ENCODE results near the gene SPPL3.

SPPL3 gene

DNA sequence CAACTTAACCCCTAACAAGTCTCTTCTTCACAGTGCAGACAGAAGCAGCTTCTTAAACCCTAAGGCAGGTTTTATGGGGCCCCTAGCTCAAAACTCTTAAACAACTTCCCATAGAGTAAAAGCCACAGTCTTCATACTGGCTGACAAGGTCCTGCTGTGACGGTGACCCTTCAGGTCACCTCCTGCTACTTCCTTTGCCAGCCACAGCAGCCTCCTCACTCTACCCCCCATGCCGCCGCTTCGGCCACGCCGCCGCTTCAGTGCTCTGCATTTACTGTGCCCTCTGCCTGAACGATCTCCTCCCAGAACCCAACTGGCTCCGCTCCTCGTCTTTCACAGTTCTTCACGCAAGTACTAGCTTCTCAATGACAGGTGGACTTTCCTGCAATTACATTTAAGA, 133.1 kb downstream of the SPPL3 start:
- no peak for DNase-seq

DNA sequence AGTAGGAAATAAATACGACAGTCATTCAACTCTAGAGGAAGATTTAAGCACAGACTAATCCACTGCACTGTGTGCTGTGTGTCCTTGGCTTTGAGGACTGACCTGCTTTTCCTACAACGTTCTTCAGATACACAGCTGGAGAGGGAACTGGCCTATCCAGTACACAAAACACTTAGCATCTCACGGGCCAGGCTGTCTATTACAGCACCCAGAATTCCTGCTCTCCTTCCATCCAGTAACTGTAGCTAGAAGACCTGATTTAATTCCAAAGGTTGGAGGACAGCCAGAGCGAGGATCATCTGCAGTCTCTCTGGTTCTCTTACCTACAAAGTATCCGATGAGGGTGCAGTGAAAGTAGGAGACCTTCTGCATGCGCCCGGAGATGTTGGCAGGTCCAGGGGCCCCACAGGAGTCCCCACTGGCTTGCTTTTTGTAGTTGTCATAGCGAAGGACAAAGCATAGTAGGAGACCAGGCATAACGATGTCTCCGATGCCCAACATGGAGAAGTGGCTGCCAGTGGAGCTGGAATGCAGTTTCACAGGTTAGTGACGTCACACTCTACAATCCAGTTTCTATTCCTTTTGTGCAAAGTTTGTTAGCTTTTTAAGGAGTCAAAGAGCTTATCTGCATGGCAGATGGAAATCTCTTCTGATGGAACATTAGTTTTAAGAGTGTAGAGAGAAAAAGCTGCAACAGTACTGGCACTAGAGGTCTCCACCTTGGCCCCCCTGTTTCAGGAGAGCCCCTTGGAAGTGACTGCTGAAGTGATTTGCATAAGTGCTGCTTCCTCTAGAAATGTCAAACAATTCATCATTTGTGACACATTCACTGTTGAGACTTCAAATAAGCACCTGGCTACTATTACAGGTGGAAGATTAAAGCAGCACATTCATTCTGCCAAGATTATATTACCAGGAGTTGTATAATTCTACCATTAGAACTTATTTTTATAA, 136.8 kb downstream of the SPPL3 start:
- no peak for DNase-seq

GRCh38 chr12:120766566-120766965, 137.6 kb downstream of the SPPL3 start:
- no peak for DNase-seq

DNA sequence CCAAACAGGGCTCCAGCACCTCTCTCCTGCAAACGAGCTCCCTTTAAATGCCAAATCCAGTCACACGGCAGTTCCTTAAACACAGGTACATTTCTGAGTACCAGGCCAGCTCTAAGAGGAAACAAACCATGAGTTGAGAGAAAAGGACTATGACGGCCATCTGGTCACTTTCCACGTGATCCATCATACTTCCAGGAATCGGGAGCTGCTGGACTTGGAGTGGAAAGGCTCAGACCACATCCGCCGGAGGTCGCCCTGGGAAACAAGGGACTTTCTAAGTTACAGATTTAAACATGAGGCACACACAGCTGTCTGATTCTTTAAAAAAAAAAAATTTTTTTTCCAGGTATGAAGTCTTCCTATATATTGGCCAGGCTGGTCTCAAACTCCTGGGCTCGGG, 139.3 kb downstream of the SPPL3 start:
- DNase-seq = no peak

DNA sequence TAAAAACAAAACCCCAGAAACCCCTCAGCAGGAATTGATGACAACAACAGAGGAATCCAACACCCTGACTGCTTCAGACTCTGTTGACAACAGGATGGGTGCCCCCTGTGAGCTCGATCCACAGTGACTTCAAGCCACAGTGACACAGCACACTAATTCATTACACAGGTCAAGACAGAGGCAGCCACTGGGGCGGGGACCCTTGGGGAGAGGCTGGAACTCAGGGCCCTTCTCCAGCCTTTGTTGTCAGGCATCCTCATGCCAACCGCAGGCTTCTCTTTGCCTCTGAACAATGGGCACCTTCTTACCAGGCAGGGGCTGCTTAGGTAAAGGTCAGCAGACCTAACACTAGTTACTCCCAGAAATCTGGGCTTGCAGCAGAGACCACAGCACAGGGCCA, 140.9 kb downstream of the SPPL3 start:
- no peak for DNase-seq

DNA sequence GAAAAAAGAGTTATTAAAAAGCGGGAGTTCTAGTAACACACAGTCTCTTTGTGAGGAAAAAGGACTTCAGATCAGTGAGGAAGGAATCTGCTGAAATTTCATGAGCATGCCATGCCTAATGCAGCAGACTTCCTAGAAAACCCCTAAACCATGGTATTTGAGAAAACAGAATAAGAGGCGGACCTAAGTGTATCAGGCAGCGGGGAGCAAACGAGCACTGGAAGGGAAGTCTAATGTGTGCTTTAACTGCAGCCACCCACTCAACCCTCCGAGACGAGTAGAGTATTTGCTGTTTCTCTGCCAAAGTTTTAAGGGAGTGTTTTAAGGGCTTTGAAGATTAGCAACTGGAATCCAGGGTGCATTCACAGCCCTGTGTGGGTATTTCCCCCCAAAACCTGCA, 142.1 kb downstream of the SPPL3 start:
- DNase-seq = no peak

GRCh38 chr12:120761519-120761934, 142.6 kb downstream of the SPPL3 start:
- DNase-seq = no peak

GRCh38 chr12:120760349-120761254, 143.6 kb downstream of the SPPL3 start:
- DNase-seq = no peak

DNA sequence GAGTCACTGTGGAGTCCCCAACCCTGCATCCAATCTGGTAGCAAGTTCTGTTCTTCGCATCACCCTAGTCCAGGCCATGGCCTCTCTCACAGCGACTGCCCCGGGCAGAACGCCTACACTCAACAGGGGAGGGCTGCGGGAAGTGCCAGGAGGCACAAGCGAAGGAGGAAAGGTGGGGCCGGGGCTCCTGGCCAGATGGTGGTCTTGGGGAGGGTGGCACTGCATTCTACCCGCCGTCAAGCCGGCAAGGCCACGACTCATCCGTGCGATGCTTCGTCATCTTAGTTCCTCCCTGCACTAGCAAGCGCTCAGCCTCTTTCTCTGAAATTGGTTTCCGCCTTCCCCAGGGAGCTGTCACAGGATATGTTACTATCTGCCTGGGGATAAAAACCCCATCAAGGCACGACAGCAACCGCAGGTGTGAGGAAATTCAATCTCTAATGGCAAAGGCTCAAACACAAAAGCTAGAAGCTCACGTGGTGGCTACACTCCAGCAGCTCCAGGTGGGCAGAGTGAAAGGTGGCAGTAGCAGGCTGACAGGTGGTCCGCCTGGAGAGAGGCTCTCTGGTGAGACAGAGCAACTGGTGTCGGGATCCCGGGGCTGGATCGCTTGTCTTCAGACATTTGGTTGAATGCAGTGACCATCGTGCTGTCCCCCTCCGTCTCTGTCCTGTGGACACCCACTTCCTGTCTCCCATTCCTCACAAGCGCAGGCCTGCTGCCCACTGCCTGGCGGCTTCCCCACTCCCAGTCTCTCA, 144.4 kb downstream of the SPPL3 start:
- DNase-seq = no peak

GRCh38 chr12:120758798-120759590, 145.2 kb downstream of the SPPL3 start:
- no peak for DNase-seq

DNA sequence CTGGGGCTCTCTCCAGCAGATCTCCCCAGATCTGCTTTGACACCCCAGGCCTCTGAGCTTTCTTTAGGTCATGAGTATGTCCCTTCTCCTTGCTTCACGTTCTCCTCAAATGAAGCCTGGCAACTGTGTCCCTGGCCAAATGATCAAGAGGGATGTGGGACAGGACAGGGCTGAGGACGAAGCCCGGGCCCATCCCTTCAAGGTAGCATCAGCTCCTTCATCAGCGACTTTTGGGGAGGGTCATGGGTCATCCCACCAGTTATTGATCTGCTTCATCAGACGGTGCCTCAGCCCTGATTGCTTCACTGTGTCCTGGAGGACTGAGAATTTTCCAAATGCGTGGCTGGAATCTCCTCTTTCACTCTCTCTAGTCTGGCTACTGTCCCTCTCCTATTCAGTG, 146.2 kb downstream of the SPPL3 start:
- no peak for DNase-seq

GRCh38 chr12:120757226-120757742, 146.9 kb downstream of the SPPL3 start:
- DNase-seq = no peak

DNA sequence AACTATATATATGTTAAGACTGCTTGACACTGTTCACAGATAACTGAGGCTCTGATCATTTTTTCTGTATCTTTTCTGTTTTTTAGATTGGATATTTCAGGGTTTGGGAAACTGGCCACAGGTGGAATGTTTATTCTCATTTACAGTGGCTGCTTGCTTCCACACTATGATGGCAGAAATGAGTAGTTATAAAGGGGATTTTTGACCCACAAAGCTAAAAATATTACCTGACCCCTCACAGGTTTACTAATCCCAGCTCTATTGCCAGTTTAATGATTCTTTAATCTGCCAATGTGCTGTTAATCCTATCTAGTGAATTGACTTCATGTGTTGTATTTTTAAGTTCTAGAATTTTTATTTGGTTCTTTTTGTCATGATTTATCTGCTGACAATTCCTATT, 148.9 kb downstream of the SPPL3 start:
- DNase-seq = no peak

- DNase-seq = no peak
Measured at GRCh38 chr12:120754792-120755191, 149.4 kb downstream of the SPPL3 start.

DNA sequence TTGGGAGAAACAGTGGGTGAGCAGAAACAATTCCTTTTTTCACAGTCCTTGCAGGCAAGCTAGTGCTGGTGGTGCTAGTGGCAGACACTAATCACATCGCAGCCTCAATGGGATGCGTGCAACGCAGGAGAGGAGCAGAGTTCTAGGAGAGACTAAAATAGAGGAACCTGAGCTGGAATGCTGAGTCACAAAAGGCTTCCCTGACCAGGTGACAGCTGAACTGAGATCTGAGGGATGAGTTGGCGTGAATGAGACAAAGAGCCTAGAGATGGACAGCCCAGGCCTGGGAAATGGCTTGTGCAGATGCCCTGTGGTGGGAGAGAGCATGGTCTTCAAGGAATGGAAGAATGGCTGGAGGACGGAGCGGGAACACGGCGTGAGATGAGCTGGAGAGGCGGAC, 152.8 kb downstream of the SPPL3 start:
- DNase-seq = no peak

DNA sequence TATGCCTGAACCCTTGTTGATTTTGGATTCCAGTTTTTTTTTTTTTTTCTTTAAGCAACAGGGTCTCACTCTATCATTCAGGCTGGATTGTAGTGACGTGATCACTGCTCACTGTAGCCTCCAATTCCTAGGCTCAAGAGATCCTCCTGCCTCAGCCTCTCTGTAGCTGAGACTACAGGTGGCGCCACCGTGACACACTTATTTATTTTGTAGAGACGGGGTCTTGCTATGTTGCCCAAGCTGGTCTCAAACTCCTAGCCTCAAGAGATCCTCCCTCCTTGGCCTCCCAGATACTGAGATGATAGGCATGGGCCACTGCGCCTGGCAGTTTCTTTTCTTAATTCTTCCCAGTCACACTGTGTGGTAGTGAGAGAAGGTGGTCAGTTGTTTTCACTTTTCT, 153.4 kb downstream of the SPPL3 start:
- DNase-seq = no peak

- no peak for DNase-seq
Measured at GRCh38 chr12:120749256-120749655, 154.9 kb downstream of the SPPL3 start.

- DNase-seq = no peak
Measured at GRCh38 chr12:120748242-120748641, 155.9 kb downstream of the SPPL3 start.

DNA sequence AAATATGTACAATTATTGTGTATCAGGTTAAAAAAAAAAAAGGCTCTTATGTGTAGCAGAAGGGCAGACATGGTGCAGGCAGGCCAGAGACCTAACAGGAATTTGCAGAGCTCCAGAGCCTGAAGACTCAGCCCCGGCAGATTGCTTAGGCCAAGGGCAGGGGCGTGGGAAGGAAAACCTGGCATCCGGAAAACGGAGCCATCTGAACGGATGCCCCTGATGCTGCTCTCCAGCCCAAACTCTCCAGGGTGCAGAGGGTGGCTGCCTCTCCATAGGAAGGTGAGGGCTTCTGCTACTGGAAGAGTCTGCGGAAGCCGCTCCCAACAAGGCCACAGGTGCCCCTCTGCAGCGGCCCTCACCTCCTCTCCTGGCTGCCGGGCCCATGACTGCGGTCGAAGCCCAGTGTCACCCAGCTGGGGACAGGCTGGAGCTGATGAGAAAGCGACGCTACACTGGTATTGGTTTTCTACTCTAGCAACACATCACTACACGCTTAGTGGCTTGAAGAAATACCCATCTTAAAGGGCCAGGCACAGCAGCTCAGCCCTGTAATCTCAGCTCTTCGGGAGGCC, 159.2 kb downstream of the SPPL3 start:
- no peak for DNase-seq

DNA sequence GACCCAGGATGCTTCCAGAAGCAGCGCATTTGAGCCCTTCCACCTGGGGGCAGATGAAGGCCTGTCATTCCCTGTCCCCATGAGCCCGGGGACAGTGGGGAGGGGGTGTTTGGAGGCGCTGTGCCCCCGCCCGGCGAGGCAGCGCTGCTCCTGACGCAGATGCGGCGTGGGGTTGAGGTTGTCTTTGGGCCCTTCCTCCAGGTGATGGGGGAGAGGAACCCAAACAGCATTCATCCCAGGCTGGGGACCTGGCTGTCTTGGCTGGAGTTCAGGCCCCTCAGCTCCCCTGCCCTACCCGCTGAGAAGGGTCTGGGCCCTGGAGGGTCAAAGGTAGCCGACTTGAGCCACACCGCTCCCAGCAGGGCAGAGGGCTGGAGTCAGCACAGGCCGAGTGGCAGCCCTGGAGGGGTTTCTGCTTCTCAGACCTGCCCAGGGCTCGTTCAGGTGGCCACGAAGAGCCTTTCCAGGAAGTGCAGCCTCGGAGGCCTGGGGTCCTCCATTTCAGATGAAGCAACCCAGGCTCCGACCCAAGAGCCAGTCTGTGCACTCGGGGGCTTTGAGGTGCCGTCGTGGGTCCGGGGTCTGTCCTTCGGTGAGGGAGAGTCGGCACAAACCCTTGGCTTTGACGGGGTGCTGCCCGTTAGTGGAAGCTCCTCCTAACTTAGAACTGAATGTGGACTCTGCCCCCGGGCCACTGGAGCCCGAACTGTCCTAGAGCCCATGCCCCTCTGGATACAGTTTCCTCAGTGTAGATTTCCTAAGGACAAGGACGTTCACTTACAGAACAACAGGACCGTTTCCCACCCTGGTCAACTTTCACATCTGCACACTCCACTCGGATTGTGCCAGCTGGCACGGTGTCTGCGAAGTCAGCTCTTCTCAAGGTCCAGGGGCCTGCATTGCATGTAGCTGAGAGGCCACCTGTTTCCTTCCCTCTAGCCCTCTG, 162.4 kb downstream of the SPPL3 start:
- DNase-seq = no peak
